Endothelial cell of umbilical vein (primary cell): Measurements from ENCODE around the gene NTN1. TPM values are rescaled to one million over a fixed set of nuclear protein-coding genes. Genes with fewer than 3 reads are reported as not detected.

ENCODE experiments used
- BruUV-seq: library from RNA; stranded (reverse); fragments of 400-500 nt; replicated peaks from 2 replicates; lab custom pipeline; 2021; lab: Mats Ljungman, UMichigan
- CTCF ChIA-PET: fragments of 300-600, 350-600 bp; sonication (Branson Sonifier 250); formaldehyde crosslinking; loops from one replicate; lab custom pipeline; 2021; ENCODE audit warnings: antibody characterized with exemption, inconsistent platforms; lab: Charles Lee
- POLR2A ChIA-PET: fragments of 300-600, 350-600 bp; sonication (Branson Sonifier 250); formaldehyde crosslinking; loops from one replicate; lab custom pipeline; 2021; ENCODE audit warnings: antibody characterized with exemption, inconsistent platforms; lab: Charles Lee
- DNase-seq: peaks from one replicate; pipeline ENCODE4 v3.0.0-alpha.2; 2011; ENCODE audit warnings: low read depth, low spot score
- FAIRE-seq: peaks from 2 replicates; lab custom pipeline; 2011; peaks lifted over from hg19 to GRCh38; lab: Jason Lieb, UNC
- H2AFZ ChIP-seq: 2 replicates; pipeline ENCODE4 v1.6.0; 2012; ENCODE audit warnings: low read depth, low read length, control low read depth, inconsistent platforms
- H3K27ac ChIP-seq: 2 replicates; pipeline ENCODE4 v1.5.1; 2011; ENCODE audit warnings: low read depth, mild to moderate bottlenecking, control low read depth, low read length, moderate library complexity; ENCODE audit not compliant: insufficient read depth
- H3K27me3 ChIP-seq, 2 experiments: 2 replicates each; pipeline versions ENCODE4 v1.6.0 to v1.6.1; 2011; ENCODE audit warnings: low read length in 2 of 2, mixed read lengths in 1 of 2; ENCODE audit not compliant: control insufficient read depth in 2 of 2, insufficient read depth in 2 of 2
- H3K36me3 ChIP-seq, 2 experiments: 2 replicates in 1 of 2; 3 replicates in 1 of 2; pipeline ENCODE4 v1.5.1; 2011; ENCODE audit warnings: low read length in 2 of 2, mild to moderate bottlenecking in 1 of 2, moderate library complexity in 1 of 2; ENCODE audit not compliant: control insufficient read depth in 2 of 2, insufficient read depth in 2 of 2; ENCODE audit errors: extremely low read depth in 1 of 2
- H3K4me1 ChIP-seq: 3 replicates; pipeline ENCODE4 v1.5.1; 2011; ENCODE audit warnings: mild to moderate bottlenecking, low read length; ENCODE audit not compliant: control insufficient read depth, insufficient read depth; ENCODE audit errors: extremely low read depth
- H3K4me2 ChIP-seq: 2 replicates; pipeline ENCODE4 v1.6.1; 2011; ENCODE audit warnings: low read length, control low read depth, mixed read lengths; ENCODE audit not compliant: insufficient read depth
- H3K4me3 ChIP-seq, 3 experiments: fragments of 200-600 bp in 1 of 3; sonication (generic), shearing (Covaris generic) in 1 of 3; replicated peaks in 1 of 3; 2 replicates each; pipeline ENCODE4 v1.5.1; 2011 to 2016; ENCODE audit warnings: control low read depth in 3 of 3, low read length in 3 of 3, mild to moderate bottlenecking in 2 of 3, inconsistent platforms in 1 of 3, low read depth in 1 of 3, moderate library complexity in 1 of 3; ENCODE audit not compliant: insufficient read depth in 1 of 3
- H3K79me2 ChIP-seq: 2 replicates; pipeline ENCODE4 v1.6.0; 2012; ENCODE audit warnings: low read length, inconsistent platforms; ENCODE audit not compliant: control insufficient read depth, insufficient read depth
- H3K9ac ChIP-seq: replicated peaks from 2 replicates; pipeline ENCODE3; 2011; ENCODE audit warnings: low read length, control low read depth; ENCODE audit not compliant: insufficient read depth; ENCODE audit errors: extremely low read depth
- H3K9me1 ChIP-seq: replicated peaks from 3 replicates; pipeline ENCODE4 v1.6.0; 2011; ENCODE audit warnings: mild to moderate bottlenecking, low read length; ENCODE audit not compliant: control insufficient read depth, insufficient read depth; ENCODE audit errors: extremely low read depth
- H3K9me3 ChIP-seq: replicated peaks from 2 replicates; pipeline ENCODE4 v1.5.1; 2012; ENCODE audit warnings: low read length, inconsistent platforms; ENCODE audit not compliant: control insufficient read depth, insufficient read depth
- H4K20me1 ChIP-seq: replicated peaks from 2 replicates; pipeline ENCODE3; 2011; ENCODE audit warnings: mild to moderate bottlenecking, low read length; ENCODE audit not compliant: control insufficient read depth, insufficient read depth; ENCODE audit errors: extremely low read depth
- CTCF ChIP-seq, 2 donors: IDR thresholded peaks; 1 replicate in 1 of 2; 2 replicates in 1 of 2; pipeline ENCODE4 v1.5.1; 2011; ENCODE audit warnings: low read length in 2 of 2, mild to moderate bottlenecking in 2 of 2, moderate library complexity in 2 of 2, control low read depth in 1 of 2, inconsistent platforms in 1 of 2, low read depth in 1 of 2; ENCODE audit not compliant: insufficient read depth in 1 of 2; ENCODE audit errors: extremely low read depth in 1 of 2
- EZH2 ChIP-seq: IDR thresholded peaks from 2 replicates; pipeline ENCODE4 v1.6.1; 2012; ENCODE audit warnings: borderline replicate concordance, low read depth, mild to moderate bottlenecking, moderate library complexity, low read length, inconsistent platforms; ENCODE audit not compliant: severe bottlenecking
- FOS ChIP-seq: IDR thresholded peaks from 2 replicates; pipeline ENCODE4 v1.6.1; 2011; ENCODE audit warnings: mild to moderate bottlenecking, low read length, moderate library complexity, borderline replicate concordance; ENCODE audit not compliant: insufficient read depth
- GATA2 ChIP-seq: IDR thresholded peaks from 2 replicates; pipeline ENCODE4 v1.7.0; 2011; ENCODE audit warnings: low read depth, mild to moderate bottlenecking, moderate library complexity, mixed read lengths, low read length; ENCODE audit not compliant: insufficient read length, insufficient read depth
- JUN ChIP-seq: IDR thresholded peaks from 2 replicates; pipeline ENCODE4 v1.6.1; 2011; ENCODE audit warnings: borderline replicate concordance, low read depth; ENCODE audit not compliant: insufficient read length, insufficient read depth
- MAX ChIP-seq: IDR thresholded peaks from 2 replicates; pipeline ENCODE4 v1.6.1; 2011; ENCODE audit not compliant: insufficient read depth, insufficient read length
- MYC ChIP-seq: IDR thresholded peaks from one replicate; pipeline ENCODE4 v1.6.1; 2011; ENCODE audit warnings: mild to moderate bottlenecking, low read depth, low read length
- POLR2A ChIP-seq: IDR thresholded peaks from 2 replicates; pipeline ENCODE4 v1.6.1; 2012; ENCODE audit warnings: low read depth, mild to moderate bottlenecking, control low read depth, low read length
- POLR2AphosphoS5 ChIP-seq: IDR thresholded peaks from 2 replicates; pipeline ENCODE4 v1.6.1; 2012; ENCODE audit warnings: low read depth, mild to moderate bottlenecking, control low read depth, low read length, moderate library complexity; ENCODE audit not compliant: insufficient read depth
- dilution Hi-C: fragments of 300-500 bp; cut with MboI; formaldehyde crosslinking; loops from one replicate; pipeline ENCODE4 v1.15.0; 2019; ENCODE audit warnings: low sequenced_read_pairs; ENCODE audit not compliant: extremely low pct_ligation_motif_present
- intact Hi-C: fragments of 100-400 bp; cut with micrococcal nuclease; formaldehyde crosslinking; loops from one replicate; pipeline ENCODE4 v1.10.0; 2022
- polyA plus RNA-seq, 4 experiments: library from polyadenylated mRNA; depleted of rRNA in 3 of 4; stranded (reverse) in 3 of 4; unstranded in 1 of 4; fragments of >200 nt; gene quantifications; 2 replicates each; pipeline versions ENCODE4 v1.2.1 to v1.2.3, GENCODE V29; 2011 to 2012; ENCODE audit warnings: missing spikeins in 1 of 4
- total RNA-seq: library from RNA; stranded (reverse); gene quantifications from 2 replicates; pipeline ENCODE4 v1.2.3, GENCODE V29; 2021

NTN1 gene
- total and polyA plus RNA-seq, 2 donors (not counting 3 experiments of a cell fraction or from before 2014, with no cell fraction given): 0.10 to 0.18 TPM

GRCh38 chr17:9229826-9230201 lies 208.5 kb downstream of the NTN1 start:
- TF ChIP-seq CTCF (IDR thresholded peaks at IDR 0.05; ENCODE audit: extremely low read depth in 1 of 2, insufficient read depth in 1 of 2, low read depth in 1 of 2, low read length in 2 of 2): no peak
- no peak for TF ChIP-seq GATA2
- no peak for TF ChIP-seq FOS
- TF ChIP-seq MAX: no peak
- no peak for TF ChIP-seq MYC
- no peak for TF ChIP-seq JUN
- TF ChIP-seq POLR2AphosphoS5: no peak
- no peak for TF ChIP-seq EZH2
- TF ChIP-seq POLR2A: no peak
- intact Hi-C loops (no loop called here), dilution Hi-C loops (no loop called here)
- Histone ChIP-seq H3K9me3 (no peaks in the 10 kb centered on the region), H3K4me3 (no peak overlapping the region), H2AFZ (no peak overlapping the region), H3K9ac (no peak overlapping the region), H3K27ac (no peak overlapping the region), H3K4me1 (no peaks in the 10 kb centered on the region), H3K36me3 (no peaks in the 10 kb centered on the region), H3K27me3 (no peaks in the 10 kb centered on the region), H3K9me1 (no peaks in the 10 kb centered on the region), H3K4me2 (no peak overlapping the region), H4K20me1 (no peaks in the 10 kb centered on the region), H3K79me2 (no peaks in the 10 kb centered on the region)
- DNase-seq: no peak
- CTCF ChIA-PET: interaction anchor here (0.6 kb wide), 1 partner anchor 61 kb away, joined by 3 read pairs; no protein-coding TSS in a partner anchor
- BruUV-seq: no TSS peak
- FAIRE-seq: no peak
- POLR2A ChIA-PET: no interaction called here
